ENCODE data around the gene CBL.

CBL gene

DNA sequence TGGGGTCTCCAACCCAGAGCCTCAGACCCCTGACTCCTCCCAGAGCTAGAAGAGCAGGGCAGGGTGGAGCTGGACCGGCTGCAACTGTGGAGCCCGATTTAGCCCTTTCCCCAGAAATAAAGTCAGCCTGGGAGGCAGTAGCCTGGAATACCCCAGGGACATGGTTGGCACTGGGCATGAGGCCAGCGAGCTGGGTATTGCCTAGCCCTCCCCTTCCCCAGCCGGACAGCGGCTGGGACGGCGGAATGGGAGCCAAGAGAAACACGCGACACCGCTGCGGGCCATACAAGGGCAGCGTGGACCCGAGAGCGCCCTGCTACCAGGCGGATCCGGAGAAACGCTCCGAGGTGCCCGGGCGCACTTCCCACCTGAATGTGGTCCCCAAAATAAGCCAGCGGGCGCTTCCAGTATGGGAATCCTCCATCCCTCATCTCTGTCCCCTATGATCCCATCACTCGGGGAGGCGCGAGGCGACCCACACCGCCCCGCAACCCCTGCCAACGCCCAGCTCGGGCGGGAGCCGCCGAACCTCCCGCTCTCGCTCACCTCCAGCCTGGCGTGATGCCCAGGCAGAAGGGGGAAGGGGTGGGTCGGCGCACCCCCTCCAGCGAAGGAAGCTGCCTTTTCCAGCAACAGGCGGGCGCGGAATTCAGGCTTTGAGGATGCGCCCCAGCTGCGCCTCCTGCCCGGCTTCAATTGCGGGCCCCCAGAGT, 110.0 kb downstream of the CBL start:
- TF ChIP-seq, protein P1, sequence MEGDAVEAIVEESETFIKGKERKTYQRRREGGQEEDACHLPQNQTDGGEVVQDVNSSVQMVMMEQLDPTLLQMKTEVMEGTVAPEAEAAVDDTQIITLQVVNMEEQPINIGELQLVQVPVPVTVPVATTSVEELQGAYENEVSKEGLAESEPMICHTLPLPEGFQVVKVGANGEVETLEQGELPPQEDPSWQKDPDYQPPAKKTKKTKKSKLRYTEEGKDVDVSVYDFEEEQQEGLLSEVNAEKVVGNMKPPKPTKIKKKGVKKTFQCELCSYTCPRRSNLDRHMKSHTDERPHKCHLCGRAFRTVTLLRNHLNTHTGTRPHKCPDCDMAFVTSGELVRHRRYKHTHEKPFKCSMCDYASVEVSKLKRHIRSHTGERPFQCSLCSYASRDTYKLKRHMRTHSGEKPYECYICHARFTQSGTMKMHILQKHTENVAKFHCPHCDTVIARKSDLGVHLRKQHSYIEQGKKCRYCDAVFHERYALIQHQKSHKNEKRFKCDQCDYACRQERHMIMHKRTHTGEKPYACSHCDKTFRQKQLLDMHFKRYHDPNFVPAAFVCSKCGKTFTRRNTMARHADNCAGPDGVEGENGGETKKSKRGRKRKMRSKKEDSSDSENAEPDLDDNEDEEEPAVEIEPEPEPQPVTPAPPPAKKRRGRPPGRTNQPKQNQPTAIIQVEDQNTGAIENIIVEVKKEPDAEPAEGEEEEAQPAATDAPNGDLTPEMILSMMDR (IDR thresholded peaks at IDR 0.05), result no peak
- TF ChIP-seq ZFX (IDR thresholded peaks at IDR 0.05; ENCODE audit: borderline replicate concordance), result no peak
- H3K27ac ChIP-seq, result no peak overlapping the region

DNA sequence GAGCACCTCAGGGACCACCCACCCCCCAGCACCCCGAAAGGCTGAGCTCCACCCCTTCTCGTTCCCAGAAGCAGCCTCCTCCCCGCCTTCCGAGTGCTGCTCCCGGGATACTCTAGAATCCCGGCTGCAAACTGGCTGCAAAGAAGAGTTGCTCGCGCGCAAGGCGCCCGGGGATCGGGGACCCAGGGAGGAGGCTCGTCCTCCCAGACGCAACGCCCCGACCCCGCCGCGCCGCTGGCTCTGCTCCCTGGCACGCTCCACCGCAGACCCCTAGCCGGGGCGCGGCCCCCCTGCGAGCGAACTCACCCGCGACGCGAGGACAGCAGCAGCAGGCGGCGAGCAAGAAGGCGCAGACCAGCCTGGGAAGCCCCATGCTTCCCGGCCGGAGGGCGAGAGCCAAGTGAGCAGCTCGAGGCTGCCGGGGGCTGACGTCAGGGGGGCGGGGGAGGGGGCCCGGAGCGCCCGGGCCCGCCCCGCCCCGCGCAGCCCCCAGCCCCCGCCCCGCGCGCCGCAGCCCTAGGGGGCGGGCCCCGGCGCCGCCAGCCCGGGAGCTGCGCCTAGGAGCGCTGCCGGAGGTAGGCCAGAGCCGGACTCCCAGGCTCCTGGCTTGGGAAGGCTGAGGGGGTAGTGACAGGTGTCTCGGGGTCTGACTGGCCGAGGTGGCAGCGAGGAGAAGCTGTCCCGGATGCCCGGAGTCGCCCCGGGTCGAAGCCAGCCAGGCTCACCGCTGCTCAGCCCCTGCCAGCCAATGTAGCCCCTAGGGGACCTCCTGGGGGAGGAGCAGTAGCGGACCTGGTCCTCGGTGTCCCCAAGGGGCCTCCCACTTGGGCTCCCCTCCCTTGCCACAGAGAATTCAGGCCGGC, 110.8 kb downstream of the CBL start, which contains the start of gene MCAM:
Gene MCAM (minus strand): TSS at position 402 of the 863 bp plus-strand sequence. CDS start 29 bp downstream, at position 373.
- H3K27ac ChIP-seq, result no peak within 1 kb of the TSS
- TF ChIP-seq ZFX (IDR thresholded peaks at IDR 0.05; ENCODE audit: borderline replicate concordance), result no peak
- TF ChIP-seq, protein P1 (IDR thresholded peaks at IDR 0.05), result no peak

DNA sequence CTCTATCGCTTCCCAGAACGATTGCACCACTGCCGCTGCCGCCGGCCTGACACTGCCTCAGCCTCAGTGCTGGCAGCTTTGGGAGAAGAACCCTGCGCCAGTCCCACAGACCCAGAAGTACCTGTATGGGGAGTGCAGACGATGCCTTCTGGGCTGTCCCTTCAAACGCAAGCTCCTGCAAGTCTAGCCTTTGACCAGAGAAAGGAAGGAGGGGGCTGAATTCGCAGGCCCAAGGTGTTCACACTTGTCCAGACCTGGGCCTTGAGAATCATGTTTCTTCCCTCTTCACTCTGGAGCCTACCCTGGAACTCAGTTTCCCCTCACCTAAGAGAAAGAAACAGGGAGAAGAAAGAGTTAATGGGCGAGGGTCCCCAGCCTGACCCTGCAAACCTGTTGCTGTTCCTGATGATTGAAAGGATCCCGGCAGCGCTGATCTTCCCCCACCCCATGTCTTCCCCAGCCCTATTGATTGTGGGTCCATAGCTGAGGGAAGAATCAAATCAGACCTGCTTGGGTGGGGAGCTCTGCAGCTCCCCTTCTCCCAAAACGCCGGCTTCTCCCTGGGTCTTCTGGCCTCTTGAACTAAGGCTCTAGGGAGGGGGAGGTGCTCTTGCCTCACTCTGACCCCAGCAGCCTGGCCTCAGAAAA, 111.6 kb downstream of the CBL start:
- H3K27ac ChIP-seq, result no peak overlapping the region

DNA sequence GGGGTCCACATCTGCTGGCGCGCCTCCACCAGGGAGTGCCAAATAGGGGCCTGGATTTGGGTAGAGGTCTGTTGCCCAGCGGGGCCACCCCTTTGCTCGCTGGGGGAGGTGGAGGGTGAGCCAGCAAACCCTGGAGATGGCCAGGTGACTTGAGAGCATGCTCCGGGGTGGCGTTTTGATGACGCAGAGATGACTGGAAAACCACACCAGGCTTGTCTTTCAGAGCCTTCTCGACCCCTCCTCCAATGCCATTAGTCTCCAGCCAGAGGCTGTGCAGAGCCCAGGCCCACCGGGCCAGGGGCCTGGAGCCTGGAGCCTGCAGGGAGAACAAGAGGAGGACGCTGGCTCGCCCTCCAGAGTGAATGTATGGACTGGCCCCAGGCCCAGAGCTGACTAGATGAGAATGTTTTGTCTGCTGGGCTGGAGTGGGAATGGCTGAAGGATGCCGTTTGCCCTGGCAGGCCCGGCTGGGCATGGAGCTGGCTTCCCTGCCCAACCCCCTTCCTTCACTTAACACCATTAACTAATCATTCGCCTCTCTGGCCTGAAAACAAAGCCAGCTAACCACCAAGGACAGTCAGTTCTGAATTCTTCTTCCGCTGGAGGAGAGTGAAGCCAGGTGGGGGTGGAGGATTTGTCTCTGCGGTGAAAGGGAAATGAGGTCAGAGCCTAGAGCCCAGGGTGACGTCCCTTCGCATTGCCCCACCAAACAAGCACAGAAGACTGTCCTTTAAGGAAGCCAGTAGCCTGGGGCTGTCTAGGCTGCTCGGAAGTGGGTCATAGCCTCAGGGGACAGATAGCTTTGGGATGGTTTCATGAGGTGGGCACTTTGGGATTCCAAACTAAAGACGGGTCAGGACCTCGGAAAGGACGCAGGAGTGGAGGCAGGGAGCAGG, 112.3 kb downstream of the CBL start:
- no peak overlapping the region for H3K27ac ChIP-seq
- TF ChIP-seq, protein P1 (IDR thresholded peaks at IDR 0.05), result no peak
- TF ChIP-seq ZFX (IDR thresholded peaks at IDR 0.05; ENCODE audit: borderline replicate concordance), result no peak

More for the DNA sequence above, 111.6 kb downstream of the CBL start:
- no peak for TF ChIP-seq ZFX (IDR thresholded peaks at IDR 0.05; ENCODE audit: borderline replicate concordance)
- TF ChIP-seq, protein P1 (IDR thresholded peaks at IDR 0.05), result no peak

DNA sequence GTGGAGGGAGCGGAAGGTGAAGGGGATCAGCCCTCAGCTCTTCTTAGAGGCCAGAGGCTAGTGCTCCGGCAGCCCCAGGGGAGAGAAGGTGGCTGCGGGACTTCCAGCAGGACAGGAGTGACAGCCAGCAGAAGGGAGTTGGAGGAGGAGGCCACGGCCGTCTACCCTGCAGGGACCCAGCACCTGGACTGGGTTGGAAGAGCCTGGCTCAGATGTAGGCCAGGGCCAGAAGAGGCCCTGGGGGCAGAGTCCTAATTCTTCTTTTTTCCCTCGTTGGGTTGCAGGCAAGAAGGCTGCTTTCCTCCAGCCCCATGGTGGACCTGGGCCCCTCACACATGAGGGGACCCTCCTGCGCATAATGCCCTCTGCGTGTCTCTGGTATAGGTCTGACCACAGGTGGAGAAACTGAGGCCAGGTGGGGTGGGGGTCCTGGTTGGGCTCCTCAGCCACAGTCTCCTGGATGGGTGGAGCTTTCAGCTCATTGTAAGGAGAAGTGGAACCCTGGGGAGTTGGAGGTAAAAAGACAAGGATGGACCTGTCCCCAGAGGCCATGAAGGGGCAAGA, 113.1 kb downstream of the CBL start:
- TF ChIP-seq, protein P1 (IDR thresholded peaks at IDR 0.05), result no peak
- TF ChIP-seq ZFX (IDR thresholded peaks at IDR 0.05; ENCODE audit: borderline replicate concordance), result no peak
- no peak overlapping the region for H3K27ac ChIP-seq

DNA sequence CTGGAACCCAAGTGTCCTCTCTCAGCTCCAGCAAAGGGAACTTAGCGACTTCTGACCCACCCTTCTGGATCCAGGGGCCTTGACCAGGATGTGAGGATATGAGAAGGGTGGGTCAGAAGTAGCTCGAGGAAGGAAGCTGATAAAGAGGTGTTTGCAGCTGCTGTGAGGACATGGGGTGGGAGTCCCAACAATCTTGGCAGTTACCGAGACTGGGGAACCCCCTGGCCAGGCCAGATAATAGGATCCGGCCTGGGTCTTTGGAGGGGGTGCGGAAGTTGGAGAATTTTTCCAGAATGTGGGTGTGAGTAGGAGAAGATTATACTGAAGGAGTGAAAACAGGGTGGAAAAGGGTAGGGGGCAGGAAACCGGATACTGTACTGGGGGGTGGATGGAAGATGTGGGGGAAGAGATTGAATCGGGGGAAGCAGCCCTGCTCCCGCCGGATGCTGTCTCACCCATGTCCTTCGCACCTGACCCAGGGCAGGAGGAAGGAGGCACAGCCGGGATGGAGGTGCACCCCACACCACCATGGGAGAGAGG, 113.6 kb downstream of the CBL start:
- H3K27ac ChIP-seq, result no peak overlapping the region
- TF ChIP-seq, protein P1 (IDR thresholded peaks at IDR 0.05), result no peak
- TF ChIP-seq ZFX (IDR thresholded peaks at IDR 0.05; ENCODE audit: borderline replicate concordance), result no peak
